ENCODE measurements around the gene SLITRK3. TPM values are rescaled to one million over a fixed set of nuclear protein-coding genes. Genes with fewer than 3 reads are reported as not detected.

SLITRK3 gene
- under 1 TPM in 2 of 4 donors, not detected in 2; 0.55 to 0.64 TPM for total RNA-seq

GRCh38 chr3:165195640-165196576, at the start of gene SLITRK3:
Gene SLITRK3 (minus strand): TSS chr3:165196384. CDS start chr3:165190830, 5,554 bp downstream.
- WGBS, 2 donors (ENCODE audit: low coverage in 1 of 2) = 13 to 17% methylated on average over 13 to 43 of the region's 43 CpGs
- peaks cover 0 to 43% (median 21%) of the 10 kb centered on the region in 4 donors for H3K4me1 ChIP-seq
- H3K4me3 ChIP-seq = peak within 1 kb of the TSS; percentile 3 to 56 (median 36)
- H3K36me3 ChIP-seq = no peaks in the 10 kb centered on the region
- no peak for DNase-seq
- intact Hi-C loops (cut with DNase I; ENCODE audit: low total_unique reads) = no loop called here
- in situ Hi-C loops (cut with MboI; ENCODE audit: low pct_ligation_motif_present in 1 of 4, low pct_unique_long_range_greater_than_20kb in 1 of 4, low sequenced_read_pairs in 3 of 4) = no loop called here
- H3K27ac ChIP-seq = peak within 1 kb of the TSS in 2 of 4 donors; percentile 13 to 53
- TF ChIP-seq EP300 (IDR thresholded peaks at IDR 0.05; ENCODE audit: low read depth) (no peak), POLR2AphosphoS5 (IDR thresholded peaks at IDR 0.05) (peak in 1 of 3 donors; percentile 11)
- H3K9me3 ChIP-seq = no peaks in the 10 kb centered on the region
- H3K27me3 ChIP-seq = peaks cover 92% of the 10 kb centered on the region

- Histone ChIP-seq H3K27me3 (no peaks in the 10 kb centered on the region), H3K9me3 (no peaks in the 10 kb centered on the region), H3K36me3 (no peaks in the 10 kb centered on the region), H3K4me1 (no peaks in the 10 kb centered on the region), H3K27ac (no peak overlapping the region), H3K4me3 (no peak overlapping the region)
- in situ Hi-C loops (cut with MboI; ENCODE audit: low pct_ligation_motif_present in 1 of 4, low pct_unique_long_range_greater_than_20kb in 1 of 4, low sequenced_read_pairs in 3 of 4) (no loop called here), intact Hi-C loops (cut with DNase I; ENCODE audit: low total_unique reads) (no loop called here)
- DNase-seq = no peak
- no peak for TF ChIP-seq POLR2AphosphoS5 (IDR thresholded peaks at IDR 0.05)
- no peak for TF ChIP-seq CTCF (IDR thresholded peaks at IDR 0.05)
- no peak for TF ChIP-seq EP300 (IDR thresholded peaks at IDR 0.05; ENCODE audit: low read depth)
- TF ChIP-seq POLR2A (IDR thresholded peaks at IDR 0.05) = no peak
Observed at GRCh38 chr3:165243597-165243996, 47.4 kb upstream of the SLITRK3 start.

GRCh38 chr3:165233501-165234195, 37.5 kb upstream of the SLITRK3 start:
- TF ChIP-seq POLR2A (IDR thresholded peaks at IDR 0.05) = no peak
- no peak for TF ChIP-seq POLR2AphosphoS5 (IDR thresholded peaks at IDR 0.05)
- TF ChIP-seq EP300 (IDR thresholded peaks at IDR 0.05; ENCODE audit: low read depth) = no peak
- TF ChIP-seq CTCF (IDR thresholded peaks at IDR 0.05) = no peak
- Histone ChIP-seq H3K4me1 (no peaks in the 10 kb centered on the region), H3K4me3 (no peak overlapping the region), H3K36me3 (no peaks in the 10 kb centered on the region), H3K27me3 (no peaks in the 10 kb centered on the region), H3K27ac (no peak overlapping the region), H3K9me3 (no peaks in the 10 kb centered on the region)
- in situ Hi-C loops (cut with MboI; ENCODE audit: low pct_ligation_motif_present in 1 of 4, low pct_unique_long_range_greater_than_20kb in 1 of 4, low sequenced_read_pairs in 3 of 4) = no loop called here
- WGBS, 2 donors (ENCODE audit: low coverage in 1 of 2) = 82 to 95% methylated on average over 4 to 5 of the region's 5 CpGs
- no peak for DNase-seq
- intact Hi-C loops (cut with DNase I; ENCODE audit: low total_unique reads) = no loop called here

GRCh38 chr3:165225604-165226003, 29.4 kb upstream of the SLITRK3 start:
- intact Hi-C loops (cut with DNase I; ENCODE audit: low total_unique reads) (no loop called here), in situ Hi-C loops (cut with MboI; ENCODE audit: low pct_ligation_motif_present in 1 of 4, low pct_unique_long_range_greater_than_20kb in 1 of 4, low sequenced_read_pairs in 3 of 4) (no loop called here)
- Histone ChIP-seq H3K4me3 (no peak overlapping the region), H3K36me3 (no peaks in the 10 kb centered on the region), H3K4me1 (no peaks in the 10 kb centered on the region), H3K27me3 (no peaks in the 10 kb centered on the region), H3K27ac (no peak overlapping the region), H3K9me3 (no peaks in the 10 kb centered on the region)
- TF ChIP-seq CTCF (IDR thresholded peaks at IDR 0.05) (no peak), POLR2A (IDR thresholded peaks at IDR 0.05) (no peak), EP300 (IDR thresholded peaks at IDR 0.05; ENCODE audit: low read depth) (no peak), POLR2AphosphoS5 (IDR thresholded peaks at IDR 0.05) (no peak)
- WGBS, 2 donors (ENCODE audit: low coverage in 1 of 2) = 46 to 50% methylated on average over 1 of the region's 1 CpG
- DNase-seq = no peak

Measured in transverse colon (tissue), 4 donors.